ENCODE data around the gene RHBDD3.

RHBDD3 gene

DNA sequence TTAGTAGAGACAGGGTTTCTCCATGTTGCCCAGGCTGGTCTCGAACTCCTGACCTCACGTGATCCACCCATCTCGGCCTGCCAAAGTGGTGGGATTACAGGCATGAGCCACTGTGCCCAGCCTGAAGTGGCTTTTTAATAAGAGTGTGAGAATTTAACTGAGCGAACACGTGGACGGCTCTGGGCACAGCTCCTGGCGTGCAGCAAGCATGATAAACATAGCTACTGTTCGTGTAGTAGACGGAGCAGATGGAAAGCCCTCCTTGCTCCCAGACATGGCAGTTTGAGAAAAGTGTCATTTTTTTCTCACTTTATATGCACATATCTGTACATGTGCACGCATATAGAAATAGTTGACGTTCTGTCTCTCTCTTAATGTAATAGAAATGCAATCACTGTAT is 55.0 kb downstream of the RHBDD3 start:
- Histone ChIP-seq H3K4me3 (ENCODE audit: low read depth, low read length) (no peak overlapping the region), H3K27me3 (ENCODE audit: control insufficient read depth, insufficient read depth, low read length) (no peaks in the 10 kb centered on the region), H3K9me3 (ENCODE audit: control insufficient read depth, insufficient read depth, low read length) (no peaks in the 10 kb centered on the region), H3K27ac (ENCODE audit: low read depth, low read length) (no peak overlapping the region), H3K4me1 (ENCODE audit: control insufficient read depth, insufficient read depth, low read length) (peaks cover 3% of the 10 kb centered on the region; the same call in 1 of the 2 replicates), H3K9ac (ENCODE audit: low read depth, low read length) (no peak overlapping the region), H3K36me3 (ENCODE audit: control insufficient read depth, insufficient read depth, low read length) (no peaks in the 10 kb centered on the region)

DNA sequence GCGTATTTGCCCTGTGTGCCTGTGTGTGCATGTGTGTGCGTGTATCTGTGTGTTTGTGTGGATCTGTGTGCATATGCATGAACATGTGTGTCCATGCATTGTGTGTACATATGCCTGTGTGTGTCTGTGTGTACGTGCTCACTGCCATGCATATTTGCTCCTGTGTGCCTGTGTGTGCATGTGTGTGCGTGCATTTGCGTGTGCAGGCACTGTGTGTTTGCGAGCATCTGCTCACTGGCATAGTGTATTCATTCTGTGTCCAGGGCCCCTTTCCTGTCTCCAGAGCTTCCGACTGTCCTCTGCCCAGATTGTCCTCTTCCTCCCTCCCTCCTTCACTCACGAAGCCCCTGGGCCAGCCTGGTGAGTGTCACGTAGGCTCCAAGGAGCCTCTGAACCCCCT is 56.3 kb downstream of the RHBDD3 start:
- Histone ChIP-seq H3K27me3 (ENCODE audit: control insufficient read depth, insufficient read depth, low read length) (no peaks in the 10 kb centered on the region), H3K4me1 (ENCODE audit: control insufficient read depth, insufficient read depth, low read length) (peaks cover 6% of the 10 kb centered on the region; the same call in 1 of the 2 replicates), H3K4me3 (ENCODE audit: low read depth, low read length) (no peak overlapping the region), H3K9ac (ENCODE audit: low read depth, low read length) (no peak overlapping the region), H3K36me3 (ENCODE audit: control insufficient read depth, insufficient read depth, low read length) (no peaks in the 10 kb centered on the region), H3K27ac (ENCODE audit: low read depth, low read length) (no peak overlapping the region), H3K9me3 (ENCODE audit: control insufficient read depth, insufficient read depth, low read length) (no peaks in the 10 kb centered on the region)

DNA sequence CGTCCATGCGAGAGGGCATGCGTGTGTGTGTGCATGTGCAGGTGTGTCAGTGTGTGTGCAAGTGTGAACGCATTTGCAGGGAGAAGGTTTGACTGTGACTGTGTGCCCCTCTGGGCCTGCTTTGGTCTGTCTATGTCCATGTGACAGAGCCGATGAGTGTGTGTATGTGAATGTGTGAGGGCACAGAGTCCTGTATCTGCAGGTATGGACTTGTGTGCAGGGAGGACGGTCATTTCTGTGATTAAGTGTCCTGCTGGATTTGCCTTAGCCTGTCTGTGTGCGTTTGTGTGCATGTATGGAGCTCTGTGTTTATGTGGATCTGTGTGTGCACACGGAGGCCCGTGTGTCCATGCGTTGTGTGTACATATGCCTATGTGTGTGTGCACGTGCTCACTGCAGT is 56.7 kb downstream of the RHBDD3 start:
- no peak overlapping the region for H3K9ac ChIP-seq (ENCODE audit: low read depth, low read length)
- no peaks in the 10 kb centered on the region for H3K36me3 ChIP-seq (ENCODE audit: control insufficient read depth, insufficient read depth, low read length)
- no peaks in the 10 kb centered on the region for H3K27me3 ChIP-seq (ENCODE audit: control insufficient read depth, insufficient read depth, low read length)

More for the DNA sequence above, 56.7 kb downstream of the RHBDD3 start:
- Histone ChIP-seq H3K4me1 (ENCODE audit: control insufficient read depth, insufficient read depth, low read length) (peaks cover 9% of the 10 kb centered on the region; the same call in 1 of the 2 replicates), H3K27ac (ENCODE audit: low read depth, low read length) (no peak overlapping the region), H3K4me3 (ENCODE audit: low read depth, low read length) (no peak overlapping the region), H3K9me3 (ENCODE audit: control insufficient read depth, insufficient read depth, low read length) (no peaks in the 10 kb centered on the region)

Data from HUES48 (cell line).